ENCODE results near the gene LYZ. TPM values are rescaled to one million over a fixed set of nuclear protein-coding genes. Genes with fewer than 3 reads are reported as not detected.

LYZ gene
- total and polyA plus RNA-seq, 9 of the 15 experiments (the other 6 are each of a cell fraction or from before 2014, with no cell fraction given), result 27.2 to 96.3 (median 42.1) TPM

DNA sequence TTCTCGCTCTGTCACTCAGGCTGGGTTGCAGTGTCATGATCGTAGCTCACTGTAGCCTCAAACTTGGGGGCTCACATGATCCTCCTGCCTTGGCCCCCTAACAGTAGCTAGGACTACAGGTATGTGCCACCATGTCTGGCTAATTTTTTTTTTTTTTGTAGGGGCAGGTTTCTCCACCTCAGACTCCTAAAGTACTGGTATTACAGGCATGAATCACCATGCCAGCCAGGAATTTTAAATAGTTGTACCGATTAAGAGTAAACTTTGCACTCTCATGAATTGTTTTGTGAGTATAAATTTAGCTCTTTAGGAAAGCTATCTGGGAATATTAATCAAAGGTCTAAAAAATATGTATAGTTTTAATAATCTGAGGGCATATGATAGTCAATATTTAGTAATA lies 36.9 kb downstream of the LYZ start (continued):
- TF ChIP-seq ZNF354B (CRISPR knock-in tag; IDR thresholded peaks at IDR 0.05) (no peak), TRIM25 (IDR thresholded peaks at IDR 0.05; ENCODE audit: borderline replicate concordance) (no peak), JUNB (CRISPR knock-in tag; conservative IDR thresholded peaks at IDR 0.05) (no peak), CGGBP1 (CRISPR knock-in tag; IDR thresholded peaks at IDR 0.05) (no peak), CREM (IDR thresholded peaks at IDR 0.05; ENCODE audit: low read depth) (no peak), NR2F6 (CRISPR knock-in tag; IDR thresholded peaks at IDR 0.05) (no peak), ZNF41 (CRISPR knock-in tag; conservative IDR thresholded peaks at IDR 0.05) (no peak), ZNF445 (CRISPR knock-in tag; IDR thresholded peaks at IDR 0.05; ENCODE audit: low read depth) (no peak), ZNF644 (tag; IDR thresholded peaks at IDR 0.05; ENCODE audit: low read depth) (no peak), ZNF766 (CRISPR knock-in tag; conservative IDR thresholded peaks at IDR 0.05) (no peak)

DNA sequence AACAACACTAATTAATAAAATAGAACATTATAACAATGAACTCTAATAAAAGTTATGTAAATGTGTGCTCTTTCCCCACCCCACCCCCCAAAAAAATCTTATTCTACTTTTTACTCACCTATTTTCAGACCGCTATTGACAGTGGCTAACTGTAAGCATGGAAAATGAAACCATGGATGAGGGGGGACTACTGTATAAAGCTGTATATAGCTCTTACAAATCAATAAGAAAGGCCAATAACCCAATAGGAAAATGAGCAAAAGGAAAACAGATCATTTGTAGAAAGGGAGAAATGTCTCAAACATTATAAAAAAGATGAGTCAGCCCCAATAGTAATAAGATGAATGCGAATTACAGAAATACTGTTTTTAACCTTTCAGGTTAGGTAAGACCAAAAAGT lies 38.7 kb downstream of the LYZ start:
- Histone ChIP-seq H3K27ac (ENCODE audit: extremely low read depth, low read depth, low read length) (no peak overlapping the region), H3K9me1 (ENCODE audit: control insufficient read depth, insufficient read depth, low read length) (no peaks in the 10 kb centered on the region), H3K4me1 (replicated peaks in 1 of 2; ENCODE audit: control insufficient read depth in 2 of 2, insufficient read depth in 2 of 2, low read length in 2 of 2) (no peaks in the 10 kb centered on the region; a peak in 1 of 5 replicates), H3K4me2 (ENCODE audit: insufficient read depth, low read length) (no peak overlapping the region), H2AFZ (ENCODE audit: low read depth, low read length) (no peak overlapping the region), H3K9ac (ENCODE audit: insufficient read depth in 1 of 2, low read depth in 2 of 2, low read length in 2 of 2) (no peak overlapping the region), H4K20me1 (replicated peaks; ENCODE audit: control insufficient read depth, insufficient read depth, low read length) (no peaks in the 10 kb centered on the region), H3K4me3 (no peak overlapping the region), H3K36me3 (ENCODE audit: control insufficient read depth, insufficient read depth, low read length) (peaks cover 58% of the 10 kb centered on the region), H3K79me2 (ENCODE audit: control insufficient read depth, insufficient read depth, low read length) (no peaks in the 10 kb centered on the region), H3K27me3 (ENCODE audit: control insufficient read depth in 2 of 2, insufficient read depth in 2 of 2, low read length in 2 of 2) (no peaks in the 10 kb centered on the region), H3K9me3 (replicated peaks; ENCODE audit: control insufficient read depth, insufficient read depth, low read depth, low read length) (no peaks in the 10 kb centered on the region)
- CTCF ChIA-PET (ENCODE audit: low intra/inter-chr PET ratio), result no interaction called here
- ATAC-seq (no peak), DNase-seq (ENCODE audit: extremely low read depth in 1 of 4, low spot score in 3 of 4) (no peak), FAIRE-seq (no peak)
- intact Hi-C loops (cut with micrococcal nuclease), result no loop called here
- TF ChIP-seq ZNF830 (CRISPR knock-in tag; IDR thresholded peaks at IDR 0.05) (no peak), MAFK (IDR thresholded peaks at IDR 0.05; ENCODE audit: low read length) (no peak), SOX6 (IDR thresholded peaks at IDR 0.05) (no peak), KLF10 (CRISPR knock-in tag; IDR thresholded peaks at IDR 0.05) (no peak), C11orf30 (IDR thresholded peaks at IDR 0.05; ENCODE audit: low read depth) (0 out of 2 replicates have a peak, but pooled peaks have one; percentile 13), TEAD4 (IDR thresholded peaks at IDR 0.05; ENCODE audit: low read length) (no peak), TEAD4 (CRISPR knock-in tag; IDR thresholded peaks at IDR 0.05; ENCODE audit: borderline replicate concordance) (no peak), SMAD2 (IDR thresholded peaks at IDR 0.05; ENCODE audit: low read depth, low read length) (no peak)
- 97% methylated on average over 2 of the region's 2 CpGs for WGBS (ENCODE audit: insufficient coverage, low coverage, missing lambda C conversion rate)
- in situ Hi-C loops (cut with MboI), result no loop called here
- POLR2A ChIA-PET, result no interaction called here
- BruUV-seq (replicated peaks), result no TSS peak
